Skin of body (tissue), 2 donors: ENCODE data around the gene AUTS2. TPM values are rescaled to one million over a fixed set of nuclear protein-coding genes. Genes with fewer than 3 reads are reported as not detected.

Experiments used
- DNase-seq: peaks from one replicate; lab custom pipeline; 2025; lab: John Stamatoyannopoulos, UW
- total RNA-seq: library from RNA; depleted of rRNA; stranded (reverse); fragments of >200 nt; gene quantifications from one replicate; pipeline ENCODE4 v1.2.3, GENCODE V29; 2014

The AUTS2 gene
- total RNA-seq, 1 donor from 2014 or later: 61.0 TPM

GRCh38 chr7:69599955-69600709 lies 1.9 kb downstream of the AUTS2 start:
- DNase-seq: peak; percentile 14

GRCh38 chr7:69600710-69601519 lies 2.6 kb downstream of the AUTS2 start:
- DNase-seq: no peak

GRCh38 chr7:69602522-69602921 lies 4.2 kb downstream of the AUTS2 start:
- peak; percentile 59 for DNase-seq

GRCh38 chr7:69603351-69603750 lies 5.1 kb downstream of the AUTS2 start:
- no peak for DNase-seq

- DNase-seq: no peak
These were observed 5.7 kb downstream of the AUTS2 start for GRCh38 chr7:69603937-69604494.

- no peak for DNase-seq
These were observed 6.8 kb downstream of the AUTS2 start for GRCh38 chr7:69605070-69605469.

- DNase-seq: no peak
These were observed 7.3 kb downstream of the AUTS2 start for GRCh38 chr7:69605546-69605945.

GRCh38 chr7:69608049-69608448 lies 9.8 kb downstream of the AUTS2 start:
- no peak for DNase-seq

GRCh38 chr7:69608878-69609277 lies 10.6 kb downstream of the AUTS2 start:
- DNase-seq: no peak

GRCh38 chr7:69609541-69610373 lies 11.5 kb downstream of the AUTS2 start:
- no peak for DNase-seq

- DNase-seq: no peak
These were observed 12.3 kb downstream of the AUTS2 start for GRCh38 chr7:69610374-69611084.

- DNase-seq: no peak
These were observed 14.7 kb downstream of the AUTS2 start for GRCh38 chr7:69612981-69613380.

GRCh38 chr7:69613846-69614245 lies 15.6 kb downstream of the AUTS2 start:
- DNase-seq: no peak

GRCh38 chr7:69615685-69616084 lies 17.4 kb downstream of the AUTS2 start:
- no peak for DNase-seq

- DNase-seq: no peak
These were observed 19.1 kb downstream of the AUTS2 start for GRCh38 chr7:69617364-69617763.

GRCh38 chr7:69619054-69619453 lies 20.8 kb downstream of the AUTS2 start:
- DNase-seq: no peak

GRCh38 chr7:69619635-69620034 lies 21.4 kb downstream of the AUTS2 start:
- no peak for DNase-seq

- no peak for DNase-seq
These were observed 21.8 kb downstream of the AUTS2 start for GRCh38 chr7:69620063-69620462.

- no peak for DNase-seq
These were observed 22.4 kb downstream of the AUTS2 start for GRCh38 chr7:69620650-69621049.

GRCh38 chr7:69622014-69622835 lies 23.9 kb downstream of the AUTS2 start:
- DNase-seq: no peak
